ENCODE data around the gene ROR2.

The ROR2 gene

GRCh38 chr9:91817493-91818224 lies 132.4 kb downstream of the ROR2 start:
- no peak overlapping the region for H3K4me3 Mint-ChIP-seq
- no peaks in the 10 kb centered on the region for H3K4me1 Mint-ChIP-seq
- no peak overlapping the region for H3K27ac Mint-ChIP-seq (ENCODE audit: low read depth)
- ATAC-seq (replicated peaks; ENCODE audit: extremely low read depth, poor library complexity, severe bottlenecking) (no peak), DNase-seq (ENCODE audit: low spot score in 2 of 2) (no peak)
- H3K9me3 Mint-ChIP-seq = no peaks in the 10 kb centered on the region
- peaks cover 18% of the 10 kb centered on the region for H3K27me3 Mint-ChIP-seq
- H3K36me3 Mint-ChIP-seq (ENCODE audit: insufficient read depth) = no peaks in the 10 kb centered on the region

GRCh38 chr9:91817106-91817492 lies 132.9 kb downstream of the ROR2 start:
- H3K9me3 Mint-ChIP-seq = no peaks in the 10 kb centered on the region
- no peak overlapping the region for H3K4me3 Mint-ChIP-seq
- DNase-seq (ENCODE audit: low spot score in 2 of 2) = no peak
- H3K36me3 Mint-ChIP-seq (ENCODE audit: insufficient read depth) = no peaks in the 10 kb centered on the region
- ATAC-seq (replicated peaks; ENCODE audit: extremely low read depth, poor library complexity, severe bottlenecking) = no peak
- H3K4me1 Mint-ChIP-seq = no peaks in the 10 kb centered on the region
- peaks cover 18% of the 10 kb centered on the region for H3K27me3 Mint-ChIP-seq
- H3K27ac Mint-ChIP-seq (ENCODE audit: low read depth) = no peak overlapping the region

GRCh38 chr9:91816356-91816755 lies 133.7 kb downstream of the ROR2 start:
- no peak overlapping the region for H3K4me3 Mint-ChIP-seq
- no peaks in the 10 kb centered on the region for H3K9me3 Mint-ChIP-seq
- no peak overlapping the region for H3K27ac Mint-ChIP-seq (ENCODE audit: low read depth)

GRCh38 chr9:91815896-91816295 lies 134.1 kb downstream of the ROR2 start:
- DNase-seq (ENCODE audit: low spot score in 2 of 2) = no peak
- Mint-ChIP-seq H3K27me3 (peaks cover 9% of the 10 kb centered on the region), H3K36me3 (ENCODE audit: insufficient read depth) (no peaks in the 10 kb centered on the region), H3K27ac (ENCODE audit: low read depth) (no peak overlapping the region), H3K4me1 (no peaks in the 10 kb centered on the region), H3K9me3 (no peaks in the 10 kb centered on the region), H3K4me3 (no peak overlapping the region)
- ATAC-seq (replicated peaks; ENCODE audit: extremely low read depth, poor library complexity, severe bottlenecking) = no peak

More at GRCh38 chr9:91816356-91816755, 133.7 kb downstream of the ROR2 start:
- no peak for DNase-seq (ENCODE audit: low spot score in 2 of 2)
- Mint-ChIP-seq H3K27me3 (peaks cover 12% of the 10 kb centered on the region), H3K36me3 (ENCODE audit: insufficient read depth) (no peaks in the 10 kb centered on the region), H3K4me1 (no peaks in the 10 kb centered on the region)
- no peak for ATAC-seq (replicated peaks; ENCODE audit: extremely low read depth, poor library complexity, severe bottlenecking)

- H3K4me1 Mint-ChIP-seq = no peaks in the 10 kb centered on the region
- H3K4me3 Mint-ChIP-seq = no peak overlapping the region
- no peak overlapping the region for H3K27ac Mint-ChIP-seq (ENCODE audit: low read depth)
These were observed 135.3 kb downstream of the ROR2 start for GRCh38 chr9:91814753-91815152.

GRCh38 chr9:91814201-91814600 lies 135.8 kb downstream of the ROR2 start:
- ATAC-seq (replicated peaks; ENCODE audit: extremely low read depth, poor library complexity, severe bottlenecking) = no peak
- H3K4me3 Mint-ChIP-seq = no peak overlapping the region
- DNase-seq (ENCODE audit: low spot score in 2 of 2) = no peak
- H3K27ac Mint-ChIP-seq (ENCODE audit: low read depth) = no peak overlapping the region
- H3K4me1 Mint-ChIP-seq = no peaks in the 10 kb centered on the region
- H3K9me3 Mint-ChIP-seq = no peaks in the 10 kb centered on the region
- H3K27me3 Mint-ChIP-seq = peaks cover 12% of the 10 kb centered on the region
- no peaks in the 10 kb centered on the region for H3K36me3 Mint-ChIP-seq (ENCODE audit: insufficient read depth)

More at GRCh38 chr9:91814753-91815152, 135.3 kb downstream of the ROR2 start:
- no peaks in the 10 kb centered on the region for H3K36me3 Mint-ChIP-seq (ENCODE audit: insufficient read depth)
- H3K27me3 Mint-ChIP-seq = peaks cover 9% of the 10 kb centered on the region
- DNase-seq (ENCODE audit: low spot score in 2 of 2) (no peak), ATAC-seq (replicated peaks; ENCODE audit: extremely low read depth, poor library complexity, severe bottlenecking) (no peak)
- no peaks in the 10 kb centered on the region for H3K9me3 Mint-ChIP-seq

GRCh38 chr9:91813176-91813795 lies 136.7 kb downstream of the ROR2 start:
- Mint-ChIP-seq H3K4me3 (no peak overlapping the region), H3K9me3 (no peaks in the 10 kb centered on the region), H3K36me3 (ENCODE audit: insufficient read depth) (no peaks in the 10 kb centered on the region), H3K4me1 (no peaks in the 10 kb centered on the region), H3K27ac (ENCODE audit: low read depth) (no peak overlapping the region), H3K27me3 (peaks cover 19% of the 10 kb centered on the region)
- ATAC-seq (replicated peaks; ENCODE audit: extremely low read depth, poor library complexity, severe bottlenecking) (no peak), DNase-seq (ENCODE audit: low spot score in 2 of 2) (no peak)

GRCh38 chr9:91812191-91812590 lies 137.8 kb downstream of the ROR2 start:
- H3K36me3 Mint-ChIP-seq (ENCODE audit: insufficient read depth) = no peaks in the 10 kb centered on the region
- DNase-seq (ENCODE audit: low spot score in 2 of 2) (no peak), ATAC-seq (replicated peaks; ENCODE audit: extremely low read depth, poor library complexity, severe bottlenecking) (no peak)
- no peak overlapping the region for H3K27ac Mint-ChIP-seq (ENCODE audit: low read depth)
- H3K9me3 Mint-ChIP-seq = no peaks in the 10 kb centered on the region
- peaks cover 30% of the 10 kb centered on the region for H3K27me3 Mint-ChIP-seq
- no peaks in the 10 kb centered on the region for H3K4me1 Mint-ChIP-seq
- H3K4me3 Mint-ChIP-seq = no peak overlapping the region

GRCh38 chr9:91811024-91811909 lies 138.8 kb downstream of the ROR2 start:
- Mint-ChIP-seq H3K4me1 (no peaks in the 10 kb centered on the region), H3K9me3 (no peaks in the 10 kb centered on the region), H3K4me3 (no peak overlapping the region), H3K27me3 (peaks cover 39% of the 10 kb centered on the region), H3K36me3 (ENCODE audit: insufficient read depth) (no peaks in the 10 kb centered on the region), H3K27ac (ENCODE audit: low read depth) (no peak overlapping the region)
- ATAC-seq (replicated peaks; ENCODE audit: extremely low read depth, poor library complexity, severe bottlenecking) = no peak
- DNase-seq (ENCODE audit: low spot score in 2 of 2) = no peak

GRCh38 chr9:91810286-91810905 lies 139.6 kb downstream of the ROR2 start:
- Mint-ChIP-seq H3K4me3 (no peak overlapping the region), H3K27me3 (peaks cover 48% of the 10 kb centered on the region)

GRCh38 chr9:91809581-91810285 lies 140.3 kb downstream of the ROR2 start:
- no peaks in the 10 kb centered on the region for H3K9me3 Mint-ChIP-seq
- H3K4me1 Mint-ChIP-seq = no peaks in the 10 kb centered on the region
- ATAC-seq (replicated peaks; ENCODE audit: extremely low read depth, poor library complexity, severe bottlenecking) (no peak), DNase-seq (ENCODE audit: low spot score in 2 of 2) (no peak)
- H3K36me3 Mint-ChIP-seq (ENCODE audit: insufficient read depth) = no peaks in the 10 kb centered on the region
- peaks cover 54% of the 10 kb centered on the region for H3K27me3 Mint-ChIP-seq
- no peak overlapping the region for H3K27ac Mint-ChIP-seq (ENCODE audit: low read depth)
- H3K4me3 Mint-ChIP-seq = no peak overlapping the region

More at GRCh38 chr9:91810286-91810905, 139.6 kb downstream of the ROR2 start:
- ATAC-seq (replicated peaks; ENCODE audit: extremely low read depth, poor library complexity, severe bottlenecking) = no peak
- DNase-seq (ENCODE audit: low spot score in 2 of 2) = no peak
- H3K9me3 Mint-ChIP-seq = no peaks in the 10 kb centered on the region
- H3K4me1 Mint-ChIP-seq = no peaks in the 10 kb centered on the region
- H3K36me3 Mint-ChIP-seq (ENCODE audit: insufficient read depth) = no peaks in the 10 kb centered on the region
- no peak overlapping the region for H3K27ac Mint-ChIP-seq (ENCODE audit: low read depth)

All from central memory CD8-positive, alpha-beta T cell (primary cell).